Neural crest cell (in vitro differentiated cells): ENCODE data around the gene CCDC92. TPM values are rescaled to one million over a fixed set of nuclear protein-coding genes. Genes with fewer than 3 reads are reported as not detected.
A peak's percentile ranks its signal among the peaks of the same experiment; 100 is the strongest.

Source experiments
- DNase-seq: peaks from one replicate; pipeline ENCODE4 v3.0.0; 2021; ENCODE audit warnings: low read depth, mixed read lengths, low spot score
- H3K27ac Mint-ChIP-seq: one replicate; pipeline ENCODE4 v1.8.0; 2021; ENCODE audit warnings: mild to moderate bottlenecking, mixed read lengths; ENCODE audit not compliant: unreplicated experiment
- H3K27me3 Mint-ChIP-seq: 2 replicates; pipeline ENCODE4 v1.8.0; 2021; ENCODE audit warnings: low read depth, mild to moderate bottlenecking, mixed read lengths
- H3K36me3 Mint-ChIP-seq: 2 replicates; pipeline ENCODE4 v1.8.0; 2021; ENCODE audit warnings: low read depth, mild to moderate bottlenecking, mixed read lengths
- H3K4me1 Mint-ChIP-seq: 2 replicates; pipeline ENCODE4 v1.8.0; 2021; ENCODE audit warnings: mixed read lengths
- H3K4me3 Mint-ChIP-seq: one replicate; pipeline ENCODE4 v1.8.0; 2021; ENCODE audit warnings: mild to moderate bottlenecking, mixed read lengths
- H3K9me3 Mint-ChIP-seq: 2 replicates; pipeline ENCODE4 v1.8.0; 2021; ENCODE audit warnings: mixed read lengths
- total RNA-seq: library from RNA; stranded (reverse); gene quantifications from 2 replicates; pipeline ENCODE4 v1.2.1, GENCODE V29; 2021
- TF ChIP-seq, protein P1 (sequence below): fragments of 200-600 bp; sonication (generic); conservative IDR thresholded peaks from 2 replicates; pipeline ENCODE4 v1.5.0; 2021; ENCODE audit warnings: antibody characterized with exemption, mild to moderate bottlenecking

The CCDC92 gene
- total RNA-seq, 1 donor from 2014 or later: 33.5 TPM

GRCh38 chr12:123952037-123952436 is 20.6 kb downstream of the CCDC92 start:
- H3K27me3 Mint-ChIP-seq: peaks cover 3% of the 10 kb centered on the region
- peaks cover 4% of the 10 kb centered on the region for H3K36me3 Mint-ChIP-seq
- peaks cover 47% of the 10 kb centered on the region for H3K4me1 Mint-ChIP-seq
- no peaks in the 10 kb centered on the region for H3K9me3 Mint-ChIP-seq
- DNase-seq: no peak
- H3K4me3 Mint-ChIP-seq: no peak overlapping the region
- TF ChIP-seq, protein P1, sequence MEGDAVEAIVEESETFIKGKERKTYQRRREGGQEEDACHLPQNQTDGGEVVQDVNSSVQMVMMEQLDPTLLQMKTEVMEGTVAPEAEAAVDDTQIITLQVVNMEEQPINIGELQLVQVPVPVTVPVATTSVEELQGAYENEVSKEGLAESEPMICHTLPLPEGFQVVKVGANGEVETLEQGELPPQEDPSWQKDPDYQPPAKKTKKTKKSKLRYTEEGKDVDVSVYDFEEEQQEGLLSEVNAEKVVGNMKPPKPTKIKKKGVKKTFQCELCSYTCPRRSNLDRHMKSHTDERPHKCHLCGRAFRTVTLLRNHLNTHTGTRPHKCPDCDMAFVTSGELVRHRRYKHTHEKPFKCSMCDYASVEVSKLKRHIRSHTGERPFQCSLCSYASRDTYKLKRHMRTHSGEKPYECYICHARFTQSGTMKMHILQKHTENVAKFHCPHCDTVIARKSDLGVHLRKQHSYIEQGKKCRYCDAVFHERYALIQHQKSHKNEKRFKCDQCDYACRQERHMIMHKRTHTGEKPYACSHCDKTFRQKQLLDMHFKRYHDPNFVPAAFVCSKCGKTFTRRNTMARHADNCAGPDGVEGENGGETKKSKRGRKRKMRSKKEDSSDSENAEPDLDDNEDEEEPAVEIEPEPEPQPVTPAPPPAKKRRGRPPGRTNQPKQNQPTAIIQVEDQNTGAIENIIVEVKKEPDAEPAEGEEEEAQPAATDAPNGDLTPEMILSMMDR: no peak
- H3K27ac Mint-ChIP-seq: no peak overlapping the region

DNA sequence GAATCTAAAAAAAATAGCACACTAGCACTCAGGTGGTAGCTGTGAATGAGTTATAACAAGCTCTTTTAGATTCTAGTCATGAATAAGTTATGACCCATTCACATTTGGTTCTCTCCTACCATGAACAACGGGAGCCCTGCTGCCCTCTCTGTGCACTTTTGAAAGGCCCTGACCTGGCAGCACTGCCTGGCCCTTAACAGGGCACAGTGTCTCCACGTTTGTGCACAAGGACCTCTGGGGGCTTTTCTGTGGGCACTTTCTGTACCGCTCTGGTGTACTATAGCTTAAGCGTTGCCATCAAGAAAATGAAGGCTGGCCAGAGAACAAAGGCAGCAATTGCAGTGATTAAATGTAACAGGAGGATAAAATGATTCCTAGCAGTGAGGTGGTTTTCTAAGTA is 21.2 kb downstream of the CCDC92 start:
- TF ChIP-seq, protein P1: no peak
- no peak overlapping the region for H3K4me3 Mint-ChIP-seq
- no peaks in the 10 kb centered on the region for H3K9me3 Mint-ChIP-seq
- peaks cover 42% of the 10 kb centered on the region for H3K4me1 Mint-ChIP-seq
- H3K36me3 Mint-ChIP-seq: peaks cover 2% of the 10 kb centered on the region
- H3K27ac Mint-ChIP-seq: no peak overlapping the region
- DNase-seq: no peak
- H3K27me3 Mint-ChIP-seq: peaks cover 3% of the 10 kb centered on the region

GRCh38 chr12:123950476-123951349 is 21.9 kb downstream of the CCDC92 start:
- peaks cover 8% of the 10 kb centered on the region for H3K27me3 Mint-ChIP-seq
- H3K4me1 Mint-ChIP-seq: peaks cover 46% of the 10 kb centered on the region
- no peak for DNase-seq
- no peak overlapping the region for H3K4me3 Mint-ChIP-seq
- H3K27ac Mint-ChIP-seq: no peak overlapping the region
- TF ChIP-seq, protein P1: no peak
- H3K36me3 Mint-ChIP-seq: peaks cover 4% of the 10 kb centered on the region
- no peaks in the 10 kb centered on the region for H3K9me3 Mint-ChIP-seq

GRCh38 chr12:123949770-123950165 is 22.9 kb downstream of the CCDC92 start:
- H3K27me3 Mint-ChIP-seq: peaks cover 9% of the 10 kb centered on the region
- peaks cover 5% of the 10 kb centered on the region for H3K36me3 Mint-ChIP-seq
- no peak for DNase-seq
- H3K4me3 Mint-ChIP-seq: no peak overlapping the region
- H3K9me3 Mint-ChIP-seq: no peaks in the 10 kb centered on the region
- H3K27ac Mint-ChIP-seq: no peak overlapping the region
- peaks cover 55% of the 10 kb centered on the region for H3K4me1 Mint-ChIP-seq
- TF ChIP-seq, protein P1: no peak

- peak; percentile 16 for DNase-seq
- peaks cover 10% of the 10 kb centered on the region for H3K36me3 Mint-ChIP-seq
- peaks cover 60% of the 10 kb centered on the region for H3K4me1 Mint-ChIP-seq
- H3K4me3 Mint-ChIP-seq: peak overlapping the region; percentile 20
- H3K27me3 Mint-ChIP-seq: peaks cover 13% of the 10 kb centered on the region
- TF ChIP-seq, protein P1: no peak
- peak overlapping the region; percentile 60 for H3K27ac Mint-ChIP-seq
- H3K9me3 Mint-ChIP-seq: no peaks in the 10 kb centered on the region
These were observed 23.5 kb downstream of the CCDC92 start for GRCh38 chr12:123948796-123949769.
